ENCODE results near the gene PTPRM. TPM values are rescaled to one million over a fixed set of nuclear protein-coding genes. Genes with fewer than 3 reads are reported as not detected.

Gene PTPRM
- polyA plus RNA-seq, 3 donors = 0.04 to 2.1 (median 0.66) TPM

- Histone ChIP-seq H3K4me1 (ENCODE audit: control insufficient read depth in 1 of 2, insufficient read depth in 2 of 2, low read length in 2 of 2) (no peaks in the 10 kb centered on the region), H3K36me3 (replicated peaks in 1 of 2; ENCODE audit: control insufficient read depth in 1 of 2, insufficient read depth in 2 of 2, low read length in 2 of 2) (no peaks in the 10 kb centered on the region), H3K27ac (ENCODE audit: low read depth in 1 of 2, low read length in 2 of 2) (no peak overlapping the region), H3K27me3 (ENCODE audit: control insufficient read depth in 2 of 2, insufficient read depth in 2 of 2, low read length in 2 of 2) (no peaks in the 10 kb centered on the region), H2AFZ (ENCODE audit: insufficient read depth, low read depth, low read length, poor library complexity, severe bottlenecking) (no peak overlapping the region), H3K9ac (ENCODE audit: insufficient read depth, low read length, poor library complexity, severe bottlenecking) (no peak overlapping the region), H3K79me2 (ENCODE audit: insufficient read depth, low read length) (no peaks in the 10 kb centered on the region), H3K4me2 (replicated peaks; ENCODE audit: extremely low read depth, low read length, poor library complexity, severe bottlenecking) (no peak overlapping the region), H4K20me1 (ENCODE audit: insufficient read depth, low read length) (no peaks in the 10 kb centered on the region), H3K4me3 (replicated peaks in 1 of 3; ENCODE audit: low read depth in 2 of 3, low read length in 3 of 3) (no peak overlapping the region), H3K9me3 (replicated peaks in 1 of 2; ENCODE audit: control insufficient read depth in 1 of 2, insufficient read depth in 1 of 2, low read length in 2 of 2) (no peaks in the 10 kb centered on the region)
- H3K4me1 Mint-ChIP-seq = no peaks in the 10 kb centered on the region
- H3K36me3 Mint-ChIP-seq = no peaks in the 10 kb centered on the region
- intact Hi-C loops (cut with micrococcal nuclease) = no loop called here
- H3K27me3 Mint-ChIP-seq (ENCODE audit: low read depth in 3 of 3) = peaks cover 0 to 2% (median 0%) of the 10 kb centered on the region in 3 donors
- H3K4me3 Mint-ChIP-seq = no peak overlapping the region
- peaks cover 0 to 2% (median 0%) of the 10 kb centered on the region in 7 donors for H3K9me3 Mint-ChIP-seq
- H3K27ac Mint-ChIP-seq = no peak overlapping the region
- no peak for DNase-seq
- TF ChIP-seq, protein P1, sequence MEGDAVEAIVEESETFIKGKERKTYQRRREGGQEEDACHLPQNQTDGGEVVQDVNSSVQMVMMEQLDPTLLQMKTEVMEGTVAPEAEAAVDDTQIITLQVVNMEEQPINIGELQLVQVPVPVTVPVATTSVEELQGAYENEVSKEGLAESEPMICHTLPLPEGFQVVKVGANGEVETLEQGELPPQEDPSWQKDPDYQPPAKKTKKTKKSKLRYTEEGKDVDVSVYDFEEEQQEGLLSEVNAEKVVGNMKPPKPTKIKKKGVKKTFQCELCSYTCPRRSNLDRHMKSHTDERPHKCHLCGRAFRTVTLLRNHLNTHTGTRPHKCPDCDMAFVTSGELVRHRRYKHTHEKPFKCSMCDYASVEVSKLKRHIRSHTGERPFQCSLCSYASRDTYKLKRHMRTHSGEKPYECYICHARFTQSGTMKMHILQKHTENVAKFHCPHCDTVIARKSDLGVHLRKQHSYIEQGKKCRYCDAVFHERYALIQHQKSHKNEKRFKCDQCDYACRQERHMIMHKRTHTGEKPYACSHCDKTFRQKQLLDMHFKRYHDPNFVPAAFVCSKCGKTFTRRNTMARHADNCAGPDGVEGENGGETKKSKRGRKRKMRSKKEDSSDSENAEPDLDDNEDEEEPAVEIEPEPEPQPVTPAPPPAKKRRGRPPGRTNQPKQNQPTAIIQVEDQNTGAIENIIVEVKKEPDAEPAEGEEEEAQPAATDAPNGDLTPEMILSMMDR (IDR thresholded peaks at IDR 0.05) = no peak
- 29% methylated on average over 1 of the region's 1 CpG for WGBS (ENCODE audit: insufficient coverage)
Observed at GRCh38 chr18:8081267-8081666, 514.2 kb downstream of the PTPRM start.

GRCh38 chr18:8081872-8082553, 514.9 kb downstream of the PTPRM start:
- intact Hi-C loops (cut with micrococcal nuclease) = no loop called here
- Mint-ChIP-seq H3K4me1 (no peaks in the 10 kb centered on the region), H3K27me3 (ENCODE audit: low read depth in 3 of 3) (peaks cover 0 to 2% (median 0%) of the 10 kb centered on the region in 3 donors), H3K27ac (no peak overlapping the region), H3K4me3 (no peak overlapping the region), H3K36me3 (no peaks in the 10 kb centered on the region), H3K9me3 (peaks cover 0 to 2% (median 0%) of the 10 kb centered on the region in 7 donors)
- Histone ChIP-seq H3K79me2 (ENCODE audit: insufficient read depth, low read length) (no peaks in the 10 kb centered on the region), H3K4me2 (replicated peaks; ENCODE audit: extremely low read depth, low read length, poor library complexity, severe bottlenecking) (no peak overlapping the region), H3K27me3 (ENCODE audit: control insufficient read depth in 2 of 2, insufficient read depth in 2 of 2, low read length in 2 of 2) (no peaks in the 10 kb centered on the region), H3K9me3 (replicated peaks in 1 of 2; ENCODE audit: control insufficient read depth in 1 of 2, insufficient read depth in 1 of 2, low read length in 2 of 2) (no peaks in the 10 kb centered on the region), H3K4me1 (ENCODE audit: control insufficient read depth in 1 of 2, insufficient read depth in 2 of 2, low read length in 2 of 2) (no peaks in the 10 kb centered on the region), H3K27ac (ENCODE audit: low read depth in 1 of 2, low read length in 2 of 2) (no peak overlapping the region), H3K36me3 (replicated peaks in 1 of 2; ENCODE audit: control insufficient read depth in 1 of 2, insufficient read depth in 2 of 2, low read length in 2 of 2) (no peaks in the 10 kb centered on the region), H3K9ac (ENCODE audit: insufficient read depth, low read length, poor library complexity, severe bottlenecking) (no peak overlapping the region), H3K4me3 (replicated peaks in 1 of 3; ENCODE audit: low read depth in 2 of 3, low read length in 3 of 3) (no peak overlapping the region), H2AFZ (ENCODE audit: insufficient read depth, low read depth, low read length, poor library complexity, severe bottlenecking) (no peak overlapping the region), H4K20me1 (ENCODE audit: insufficient read depth, low read length) (no peaks in the 10 kb centered on the region)
- no peak for DNase-seq
- WGBS (ENCODE audit: insufficient coverage) = no CpG with 5 or more reads among the region's 3 CpGs
- TF ChIP-seq, protein P1 (IDR thresholded peaks at IDR 0.05) = no peak
